ENCODE measurements around the gene ATP6V0A1.

The ATP6V0A1 gene

DNA sequence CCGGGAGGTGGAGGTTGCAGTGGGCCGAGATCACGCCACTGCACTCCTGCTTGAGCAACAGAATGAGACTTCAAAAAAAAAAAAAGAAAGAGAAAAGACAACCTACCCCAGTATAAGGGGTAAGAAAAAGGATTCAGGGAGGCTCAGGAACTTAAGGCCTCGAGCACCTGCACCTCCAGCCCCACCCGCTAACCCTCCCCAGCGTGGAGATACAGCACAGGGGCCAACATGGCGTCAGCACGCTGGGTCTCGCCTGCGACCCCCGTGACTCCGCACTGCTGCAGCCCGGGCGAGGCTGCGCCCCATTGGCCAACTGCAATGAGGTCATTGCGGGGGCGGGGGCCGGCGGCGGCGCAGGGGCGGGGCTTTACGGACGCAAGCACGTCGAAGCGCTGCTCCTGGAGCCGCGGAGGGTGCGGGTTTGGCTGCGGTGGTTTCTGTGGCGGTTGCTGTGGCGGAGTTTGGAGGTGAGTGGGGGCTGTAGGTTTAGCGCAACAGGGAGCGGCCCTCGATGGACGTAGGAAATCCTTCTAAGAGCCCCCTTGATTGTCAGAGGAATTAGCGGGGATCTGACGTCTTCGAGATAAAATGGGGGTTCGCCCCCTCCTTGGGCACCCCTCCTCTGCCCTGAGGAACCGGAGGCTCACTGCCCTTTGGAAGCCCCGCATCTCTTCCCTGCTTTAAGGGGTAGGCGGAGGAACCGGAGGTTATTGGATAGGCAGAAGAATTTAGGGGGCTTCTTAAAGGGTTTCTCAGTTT lies at the start of gene ATP6V0A1:
Gene ATP6V0A1, plus strand, starts transcription at position 382 of the 759 bp plus-strand sequence. CDS start 2,017 bp downstream, outside the sequence.
- TF ChIP-seq ZFX (IDR thresholded peaks at IDR 0.05; ENCODE audit: borderline replicate concordance): no peak
- TF ChIP-seq, protein P1, sequence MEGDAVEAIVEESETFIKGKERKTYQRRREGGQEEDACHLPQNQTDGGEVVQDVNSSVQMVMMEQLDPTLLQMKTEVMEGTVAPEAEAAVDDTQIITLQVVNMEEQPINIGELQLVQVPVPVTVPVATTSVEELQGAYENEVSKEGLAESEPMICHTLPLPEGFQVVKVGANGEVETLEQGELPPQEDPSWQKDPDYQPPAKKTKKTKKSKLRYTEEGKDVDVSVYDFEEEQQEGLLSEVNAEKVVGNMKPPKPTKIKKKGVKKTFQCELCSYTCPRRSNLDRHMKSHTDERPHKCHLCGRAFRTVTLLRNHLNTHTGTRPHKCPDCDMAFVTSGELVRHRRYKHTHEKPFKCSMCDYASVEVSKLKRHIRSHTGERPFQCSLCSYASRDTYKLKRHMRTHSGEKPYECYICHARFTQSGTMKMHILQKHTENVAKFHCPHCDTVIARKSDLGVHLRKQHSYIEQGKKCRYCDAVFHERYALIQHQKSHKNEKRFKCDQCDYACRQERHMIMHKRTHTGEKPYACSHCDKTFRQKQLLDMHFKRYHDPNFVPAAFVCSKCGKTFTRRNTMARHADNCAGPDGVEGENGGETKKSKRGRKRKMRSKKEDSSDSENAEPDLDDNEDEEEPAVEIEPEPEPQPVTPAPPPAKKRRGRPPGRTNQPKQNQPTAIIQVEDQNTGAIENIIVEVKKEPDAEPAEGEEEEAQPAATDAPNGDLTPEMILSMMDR (IDR thresholded peaks at IDR 0.05): no peak
- H3K27ac ChIP-seq: peak within 1 kb of the TSS; percentile 78

DNA sequence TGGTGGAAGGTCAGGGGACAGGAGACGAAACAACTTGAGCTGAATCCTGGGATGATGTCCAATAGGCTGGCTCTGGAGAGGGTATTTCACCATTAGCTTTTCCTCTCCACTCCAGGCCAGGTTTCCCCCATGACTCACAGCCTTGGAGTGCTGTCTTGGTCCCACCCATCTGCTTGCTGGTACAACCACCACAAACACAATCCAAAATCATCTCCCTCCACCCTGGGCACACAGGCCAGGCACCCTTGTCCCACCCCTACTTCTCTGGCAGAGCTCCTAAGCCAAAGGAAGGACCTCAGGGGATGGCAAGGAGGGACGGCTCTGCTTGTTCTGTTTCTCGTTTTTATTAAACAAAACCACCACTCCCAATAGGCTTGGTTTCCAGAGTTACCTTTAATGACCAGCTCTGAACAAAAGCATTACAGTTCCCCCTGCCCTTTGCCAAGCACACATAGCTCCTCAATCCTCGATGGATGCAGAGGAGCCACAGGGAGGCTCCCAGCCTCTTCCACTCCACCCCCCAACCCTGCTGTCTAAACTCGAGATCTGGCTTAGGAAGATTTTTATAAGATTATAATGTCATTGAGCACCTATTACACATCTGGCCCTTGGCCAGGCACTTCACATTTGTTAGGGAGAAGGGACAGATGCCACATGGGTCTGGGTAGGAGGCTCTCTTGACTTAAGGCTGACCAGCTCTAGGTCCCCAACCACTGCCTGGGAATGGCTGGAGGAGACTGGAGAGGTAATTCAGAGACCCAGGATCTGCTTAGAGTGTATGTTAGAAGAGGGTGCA lies 49.0 kb upstream of the ATP6V0A1 start:
- no peak for TF ChIP-seq ZFX (IDR thresholded peaks at IDR 0.05; ENCODE audit: borderline replicate concordance)
- TF ChIP-seq, protein P1 (IDR thresholded peaks at IDR 0.05): no peak
- H3K27ac ChIP-seq: no peak overlapping the region

DNA sequence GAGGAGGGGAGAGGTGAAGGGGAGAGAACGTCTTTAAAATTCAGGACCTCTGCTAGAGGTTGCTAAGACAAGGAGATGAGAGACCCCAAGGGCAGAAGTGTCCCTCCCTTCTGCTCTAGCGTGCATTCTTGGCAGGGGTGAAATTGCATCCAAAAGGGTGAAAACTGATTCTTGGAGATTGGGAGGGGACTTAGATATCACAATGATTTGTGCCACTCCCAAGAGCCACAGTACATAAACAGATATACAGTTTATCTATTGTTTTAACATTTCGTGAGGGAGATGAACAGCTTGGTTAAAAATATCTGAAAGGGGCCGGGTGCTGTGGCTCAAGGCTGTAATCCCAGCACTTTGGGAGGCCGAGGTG lies 48.4 kb upstream of the ATP6V0A1 start:
- no peak for TF ChIP-seq ZFX (IDR thresholded peaks at IDR 0.05; ENCODE audit: borderline replicate concordance)
- TF ChIP-seq, protein P1 (IDR thresholded peaks at IDR 0.05): no peak
- H3K27ac ChIP-seq: no peak overlapping the region

DNA sequence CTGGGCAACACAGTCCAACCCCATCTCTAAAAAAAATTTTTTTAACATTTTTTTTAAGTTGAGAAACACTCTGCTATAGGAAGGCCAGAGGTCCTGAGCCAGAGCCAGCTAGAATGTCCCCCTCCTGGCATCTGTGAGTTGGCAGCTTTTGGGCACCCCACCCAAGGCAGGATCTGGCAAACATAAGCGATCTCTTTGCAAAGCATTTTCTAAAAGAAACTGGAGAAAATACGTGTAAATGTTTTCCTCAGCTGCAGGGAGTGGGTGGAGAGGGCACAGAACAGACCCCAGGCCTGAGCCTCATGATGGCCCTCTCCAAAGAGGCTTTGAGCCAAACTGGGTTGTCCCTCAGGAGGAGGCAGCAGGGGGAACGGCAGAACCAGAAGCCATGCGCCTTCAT lies 47.3 kb upstream of the ATP6V0A1 start:
- H3K27ac ChIP-seq: no peak overlapping the region
- TF ChIP-seq, protein P1 (IDR thresholded peaks at IDR 0.05): no peak
- no peak for TF ChIP-seq ZFX (IDR thresholded peaks at IDR 0.05; ENCODE audit: borderline replicate concordance)

DNA sequence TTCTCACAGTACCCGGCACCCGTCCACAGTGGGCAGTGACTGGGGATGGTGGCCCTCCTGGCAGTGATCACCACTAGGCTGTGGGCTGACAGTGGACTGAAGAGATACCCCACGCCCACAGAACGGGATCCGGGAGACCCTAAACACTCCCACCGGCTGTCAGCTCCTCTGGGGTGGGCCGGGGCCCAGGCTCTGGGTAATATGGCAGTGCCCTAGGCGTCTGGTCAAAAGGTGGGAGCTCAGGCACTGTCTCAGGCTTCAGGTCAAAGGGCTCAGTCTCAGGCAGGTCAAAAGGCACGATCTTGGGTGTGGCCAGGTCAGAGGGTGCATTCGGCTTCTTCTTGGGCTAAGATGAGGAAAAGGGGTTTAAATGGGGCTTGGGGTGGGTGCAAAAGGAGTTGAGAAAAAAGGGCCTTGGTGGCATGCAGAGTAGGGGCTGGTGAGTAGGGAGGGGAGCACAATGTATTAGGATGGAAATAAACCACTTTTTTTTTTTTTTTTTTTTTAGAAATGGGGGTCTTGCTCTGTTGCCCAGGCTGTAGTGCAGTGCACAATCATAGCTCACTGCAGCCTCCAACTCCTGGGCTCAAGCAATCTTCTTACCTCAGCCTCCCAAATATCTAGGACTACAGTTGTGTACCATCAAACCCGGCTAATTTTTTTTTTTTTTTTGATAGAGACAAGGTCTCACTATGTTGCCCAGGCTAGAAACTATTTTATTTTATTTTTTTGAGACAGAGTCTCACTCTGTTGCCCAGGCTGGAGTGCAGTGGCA lies 46.6 kb upstream of the ATP6V0A1 start:
- no peak overlapping the region for H3K27ac ChIP-seq
- TF ChIP-seq, protein P1 (IDR thresholded peaks at IDR 0.05): no peak
- no peak for TF ChIP-seq ZFX (IDR thresholded peaks at IDR 0.05; ENCODE audit: borderline replicate concordance)

DNA sequence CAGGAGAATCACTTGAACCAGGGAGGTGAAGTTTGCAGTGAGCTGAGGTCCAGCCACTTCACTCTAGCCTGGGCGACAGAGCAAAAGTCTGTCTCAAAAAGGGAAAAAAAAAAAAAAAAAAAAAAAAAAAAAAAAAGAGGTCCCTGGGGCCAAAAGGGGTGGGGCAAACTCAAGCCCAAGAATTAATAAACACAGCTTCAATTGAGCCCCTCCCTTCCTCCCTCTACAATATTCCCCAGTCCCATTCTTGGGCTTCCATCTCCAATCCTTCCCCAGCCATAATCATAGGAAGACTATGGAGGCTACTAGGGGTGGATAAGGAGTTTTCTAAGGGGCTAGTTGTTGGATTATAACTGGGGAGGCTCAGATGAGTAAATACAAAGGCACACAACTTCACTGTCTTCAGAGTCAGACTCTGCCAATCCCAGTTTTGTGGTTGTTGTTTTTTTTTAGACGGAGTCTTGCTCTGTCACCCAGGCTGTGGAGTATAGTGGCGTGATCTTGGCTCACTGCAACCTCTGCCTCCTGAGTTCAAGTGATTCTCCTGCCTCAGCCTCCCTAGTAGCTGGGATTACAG lies 45.1 kb upstream of the ATP6V0A1 start:
- TF ChIP-seq, protein P1 (IDR thresholded peaks at IDR 0.05): no peak
- TF ChIP-seq ZFX (IDR thresholded peaks at IDR 0.05; ENCODE audit: borderline replicate concordance): no peak
- no peak overlapping the region for H3K27ac ChIP-seq

Data from 22Rv1 (cell line).